PC-9 (cell line): ENCODE data around the gene GREB1L. TPM values are rescaled to one million over a fixed set of nuclear protein-coding genes. Genes with fewer than 3 reads are reported as not detected.

ENCODE experiments used
- BruUV-seq: library from RNA; stranded (reverse); fragments of 400-500 nt; replicated peaks from 2 replicates; lab custom pipeline; 2021; lab: Mats Ljungman, UMichigan
- CTCF ChIA-PET: fragments of 300-600 bp; sonication (Branson Sonifier 250); formaldehyde crosslinking; loops from one replicate; lab custom pipeline; 2022; ENCODE audit warnings: antibody characterized with exemption; lab: Charles Lee
- POLR2A ChIA-PET: fragments of 300-600 bp; sonication (Branson Sonifier 250); formaldehyde crosslinking; loops from one replicate; lab custom pipeline; 2022; ENCODE audit warnings: antibody characterized with exemption; ENCODE audit not compliant: unreplicated experiment; lab: Charles Lee
- DNase-seq, 2 experiments: peaks; one replicate each; pipeline versions ENCODE4 v3.0.0 to v3.0.0-alpha.2; 2015 to 2022; ENCODE audit warnings: mixed read lengths in 1 of 2
- H2AFZ ChIP-seq: fragments of 200-600 bp; sonication (generic); 2 replicates; pipeline ENCODE4 v1.8.1; 2017; ENCODE audit warnings: antibody characterized with exemption
- H3F3A ChIP-seq: fragments of 200-600 bp; sonication (generic); 2 replicates; pipeline ENCODE4 v1.8.1; 2017; ENCODE audit warnings: antibody characterized with exemption, mild to moderate bottlenecking, low read depth; ENCODE audit not compliant: insufficient read depth
- H3K27ac ChIP-seq: fragments of 200-600 bp; sonication (generic); 2 replicates; pipeline ENCODE4 v1.6.1; 2016; ENCODE audit warnings: mixed run types
- H3K27me3 ChIP-seq: fragments of 200-600 bp; sonication (generic); 2 replicates; pipeline ENCODE4 v1.6.1; 2016; ENCODE audit warnings: low read depth, mixed run types; ENCODE audit not compliant: insufficient read depth
- H3K36me3 ChIP-seq: fragments of 200-600 bp; sonication (generic); 2 replicates; pipeline ENCODE4 v1.6.1; 2016; ENCODE audit warnings: low read depth, mixed run types
- H3K4me1 ChIP-seq: fragments of 200-600 bp; sonication (generic); replicated peaks from 2 replicates; pipeline ENCODE4 v1.6.1; 2016; ENCODE audit warnings: mixed run types; ENCODE audit not compliant: insufficient read depth
- H3K4me2 ChIP-seq: fragments of 200-600 bp; sonication (generic); 2 replicates; pipeline ENCODE4 v1.6.1; 2017; ENCODE audit warnings: mixed run types
- H3K4me3 ChIP-seq: fragments of 200-600 bp; sonication (generic); 2 replicates; pipeline ENCODE4 v1.6.1; 2016; ENCODE audit warnings: mixed run types
- H3K79me2 ChIP-seq: fragments of 200-600 bp; sonication (generic); 2 replicates; pipeline ENCODE4 v1.6.1; 2017; ENCODE audit warnings: low read depth, mixed run types
- H3K9me2 ChIP-seq: fragments of 200-600 bp; sonication (generic); 2 replicates; pipeline ENCODE4 v1.8.1; 2017; ENCODE audit warnings: mild to moderate bottlenecking; ENCODE audit not compliant: insufficient read depth
- H3K9me3 ChIP-seq: fragments of 200-600 bp; sonication (generic); 2 replicates; pipeline ENCODE4 v1.8.1; 2016; ENCODE audit warnings: low read depth; ENCODE audit not compliant: insufficient read depth
- H4K20me1 ChIP-seq: fragments of 200-600 bp; sonication (generic); 2 replicates; pipeline ENCODE4 v1.8.1; 2017; ENCODE audit not compliant: insufficient read depth
- CTCF ChIP-seq: fragments of 200-600 bp; sonication (generic); conservative IDR thresholded peaks from 2 replicates; pipeline ENCODE4 v1.6.1; 2017; ENCODE audit warnings: mixed run types, antibody characterized with exemption, mild to moderate bottlenecking, moderate library complexity
- EZH2 ChIP-seq: fragments of 200-600 bp; sonication (generic); IDR thresholded peaks from 2 replicates; pipeline ENCODE4 v1.8.0; 2017; ENCODE audit warnings: antibody characterized with exemption, low read depth
- intact Hi-C: fragments of 100-400 bp; cut with micrococcal nuclease; formaldehyde crosslinking; loops from one replicate; pipeline ENCODE4 v1.10.0; 2022; ENCODE audit not compliant: unreplicated experiment
- total RNA-seq: library from RNA; stranded (reverse); gene quantifications from 2 replicates; pipeline ENCODE4 v1.2.3, GENCODE V29; 2021

GREB1L gene
- total RNA-seq, 1 experiment from 2014 or later, result 6.0 TPM

- Histone ChIP-seq H3K4me1 (no peaks in the 10 kb centered on the region), H2AFZ (no peak overlapping the region), H3F3A (no peaks in the 10 kb centered on the region), H3K79me2 (no peaks in the 10 kb centered on the region), H3K9me2 (no peaks in the 10 kb centered on the region), H4K20me1 (no peaks in the 10 kb centered on the region), H3K27ac (no peak overlapping the region), H3K36me3 (no peaks in the 10 kb centered on the region), H3K27me3 (no peaks in the 10 kb centered on the region), H3K4me2 (no peak overlapping the region), H3K4me3 (no peak overlapping the region), H3K9me3 (no peaks in the 10 kb centered on the region)
- BruUV-seq, result no TSS peak
- TF ChIP-seq EZH2 (no peak), CTCF (no peak)
- no peak for DNase-seq
- ChIA-PET POLR2A (no interaction called here), CTCF (no interaction called here)
- intact Hi-C loops, result no loop called here
Observed at GRCh38 chr18:21361307-21361880, 119.4 kb downstream of the GREB1L start.

GRCh38 chr18:21362831-21363230, 120.8 kb downstream of the GREB1L start:
- intact Hi-C loops, result no loop called here
- no peaks in the 10 kb centered on the region for H3F3A ChIP-seq
- no peaks in the 10 kb centered on the region for H3K4me1 ChIP-seq

GRCh38 chr18:21363348-21363747, 121.3 kb downstream of the GREB1L start:
- ChIA-PET POLR2A (interaction anchor here (0.7 kb wide), 1 partner anchor 99 kb away, joined by 3 read pairs; no protein-coding TSS in a partner anchor), CTCF (no interaction called here)
- no peaks in the 10 kb centered on the region for H4K20me1 ChIP-seq
- H3K27ac ChIP-seq, result no peak overlapping the region
- H3K79me2 ChIP-seq, result no peaks in the 10 kb centered on the region
- intact Hi-C loops, result no loop called here
- no TSS peak for BruUV-seq
- no peaks in the 10 kb centered on the region for H3K4me1 ChIP-seq
- no peak overlapping the region for H2AFZ ChIP-seq
- H3K9me3 ChIP-seq, result no peaks in the 10 kb centered on the region
- H3K4me2 ChIP-seq, result no peak overlapping the region
- no peaks in the 10 kb centered on the region for H3K36me3 ChIP-seq
- no peak for TF ChIP-seq EZH2
- TF ChIP-seq CTCF, result no peak
- no peaks in the 10 kb centered on the region for H3F3A ChIP-seq
- no peaks in the 10 kb centered on the region for H3K9me2 ChIP-seq
- H3K4me3 ChIP-seq, result no peak overlapping the region
- DNase-seq, result no peak
- H3K27me3 ChIP-seq, result no peaks in the 10 kb centered on the region

More at GRCh38 chr18:21362831-21363230, 120.8 kb downstream of the GREB1L start:
- H4K20me1 ChIP-seq, result no peaks in the 10 kb centered on the region
- BruUV-seq, result no TSS peak
- no peaks in the 10 kb centered on the region for H3K27me3 ChIP-seq
- no peak for TF ChIP-seq EZH2
- no peak for TF ChIP-seq CTCF
- no peaks in the 10 kb centered on the region for H3K9me3 ChIP-seq
- no peak overlapping the region for H3K4me2 ChIP-seq
- CTCF ChIA-PET, result no interaction called here
- no peak for DNase-seq
- POLR2A ChIA-PET, result no interaction called here
- H3K36me3 ChIP-seq, result no peaks in the 10 kb centered on the region
- no peak overlapping the region for H3K4me3 ChIP-seq
- H3K79me2 ChIP-seq, result no peaks in the 10 kb centered on the region
- no peak overlapping the region for H2AFZ ChIP-seq
- no peaks in the 10 kb centered on the region for H3K9me2 ChIP-seq
- H3K27ac ChIP-seq, result no peak overlapping the region
